Stomach smooth muscle (tissue), 2 donors: ENCODE measurements around the gene USP6NL.
A peak's percentile ranks its signal among the peaks of the same experiment; 100 is the strongest.

Experiments
- H3K27ac ChIP-seq: one replicate; pipeline ENCODE4 v1.7.0; 2013; ENCODE audit warnings: mild to moderate bottlenecking, low read length, inconsistent platforms
- H3K27me3 ChIP-seq, 2 donors: one replicate each; pipeline ENCODE4 v1.7.0; 2013; ENCODE audit warnings: low read length in 2 of 2; ENCODE audit not compliant: insufficient read depth in 2 of 2, control insufficient read depth in 1 of 2
- H3K36me3 ChIP-seq, 2 donors: one replicate each; pipeline ENCODE4 v1.7.0; 2013; ENCODE audit warnings: low read length in 2 of 2; ENCODE audit not compliant: control insufficient read depth in 2 of 2, insufficient read depth in 2 of 2
- H3K4me1 ChIP-seq: one replicate; pipeline ENCODE4 v1.7.0; 2013; ENCODE audit warnings: low read length; ENCODE audit not compliant: control insufficient read depth, insufficient read depth
- H3K4me3 ChIP-seq, 2 donors: one replicate each; pipeline ENCODE4 v1.7.0; 2013; ENCODE audit warnings: low read length in 2 of 2
- H3K9ac ChIP-seq, 2 donors: one replicate each; pipeline ENCODE4 v1.7.0; 2013; ENCODE audit warnings: low read length in 2 of 2, mild to moderate bottlenecking in 1 of 2
- H3K9me3 ChIP-seq, 2 donors: one replicate each; pipeline ENCODE4 v1.7.0; 2013; ENCODE audit warnings: low read length in 2 of 2; ENCODE audit not compliant: control insufficient read depth in 2 of 2
- donor health status: healthy.
- donor health status: Pancreatic carcinoma.

Gene USP6NL

DNA sequence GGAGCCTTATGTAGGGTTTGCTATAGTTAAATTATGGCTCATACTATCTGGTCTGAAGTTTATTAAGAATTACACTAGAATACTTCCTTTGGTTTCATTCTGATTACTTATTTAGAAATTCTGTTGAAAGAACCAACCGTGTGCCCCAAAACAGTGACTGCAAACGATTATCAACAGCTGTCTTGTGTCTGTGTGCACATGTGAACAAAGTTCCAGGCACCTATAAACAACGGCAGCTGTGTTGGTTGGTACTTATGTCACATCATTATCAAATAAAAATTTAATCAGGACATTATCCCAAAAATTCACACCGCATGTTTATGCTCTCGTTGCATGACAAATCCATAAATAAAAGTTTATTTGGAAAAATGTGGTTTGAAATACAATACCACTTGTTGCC, 80.6 kb downstream of the USP6NL start:
- Histone ChIP-seq H3K4me1 (no peaks in the 10 kb centered on the region), H3K27me3 (no peaks in the 10 kb centered on the region), H3K9me3 (no peaks in the 10 kb centered on the region), H3K9ac (no peak overlapping the region), H3K4me3 (no peak overlapping the region), H3K36me3 (no peaks in the 10 kb centered on the region), H3K27ac (no peak overlapping the region)

GRCh38 chr10:11529276-11529903, 82.1 kb downstream of the USP6NL start:
- Histone ChIP-seq H3K9ac (no peak overlapping the region), H3K36me3 (no peaks in the 10 kb centered on the region), H3K27me3 (no peaks in the 10 kb centered on the region), H3K4me1 (no peaks in the 10 kb centered on the region), H3K4me3 (no peak overlapping the region), H3K9me3 (no peaks in the 10 kb centered on the region), H3K27ac (no peak overlapping the region)

- H3K27me3 ChIP-seq = no peaks in the 10 kb centered on the region
- peak overlapping the region in 1 of 2 donors; percentile 43 for H3K9ac ChIP-seq
- no peak overlapping the region for H3K27ac ChIP-seq
Observed at GRCh38 chr10:11528286-11528685, 83.2 kb downstream of the USP6NL start.

GRCh38 chr10:11527691-11528255, 83.7 kb downstream of the USP6NL start:
- Histone ChIP-seq H3K27ac (no peak overlapping the region), H3K27me3 (no peaks in the 10 kb centered on the region), H3K9me3 (no peaks in the 10 kb centered on the region), H3K9ac (peak overlapping the region in 1 of 2 donors; percentile 43), H3K4me1 (no peaks in the 10 kb centered on the region), H3K4me3 (peak overlapping the region; percentile 20 to 44), H3K36me3 (no peaks in the 10 kb centered on the region)

More at GRCh38 chr10:11528286-11528685, 83.2 kb downstream of the USP6NL start:
- no peaks in the 10 kb centered on the region for H3K9me3 ChIP-seq
- no peaks in the 10 kb centered on the region for H3K36me3 ChIP-seq
- peak overlapping the region in 1 of 2 donors; percentile 16 for H3K4me3 ChIP-seq
- no peaks in the 10 kb centered on the region for H3K4me1 ChIP-seq

GRCh38 chr10:11527068-11527467, 84.4 kb downstream of the USP6NL start:
- Histone ChIP-seq H3K36me3 (no peaks in the 10 kb centered on the region), H3K9me3 (no peaks in the 10 kb centered on the region), H3K4me1 (no peaks in the 10 kb centered on the region), H3K27me3 (no peaks in the 10 kb centered on the region), H3K4me3 (no peak overlapping the region), H3K27ac (no peak overlapping the region), H3K9ac (no peak overlapping the region)

DNA sequence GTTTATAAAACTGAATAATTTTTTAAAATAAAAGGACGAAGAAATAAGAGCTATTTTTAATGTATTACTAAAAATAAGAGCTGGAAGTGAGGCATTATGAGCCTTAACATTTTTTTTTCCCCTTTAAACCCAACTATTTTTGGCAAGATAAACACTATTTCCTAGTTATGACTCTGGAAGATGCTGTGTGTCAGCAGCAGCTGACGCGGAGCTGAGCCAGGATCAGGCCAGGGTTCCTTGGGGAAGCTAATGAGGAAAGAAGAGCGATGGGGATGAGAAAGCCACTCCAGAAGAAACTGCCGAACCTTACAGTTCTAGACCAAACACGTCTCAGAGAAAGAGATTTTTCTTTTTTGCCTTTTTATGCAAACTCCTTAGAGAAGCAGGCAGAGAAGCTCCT, 85.9 kb downstream of the USP6NL start:
- Histone ChIP-seq H3K9ac (no peak overlapping the region), H3K27me3 (no peaks in the 10 kb centered on the region), H3K9me3 (no peaks in the 10 kb centered on the region), H3K27ac (no peak overlapping the region), H3K4me1 (no peaks in the 10 kb centered on the region), H3K36me3 (no peaks in the 10 kb centered on the region), H3K4me3 (no peak overlapping the region)

- H3K27me3 ChIP-seq = no peaks in the 10 kb centered on the region
- H3K27ac ChIP-seq = no peak overlapping the region
- H3K9ac ChIP-seq = no peak overlapping the region
- no peaks in the 10 kb centered on the region for H3K9me3 ChIP-seq
- H3K4me3 ChIP-seq = no peak overlapping the region
- H3K36me3 ChIP-seq = no peaks in the 10 kb centered on the region
- H3K4me1 ChIP-seq = no peaks in the 10 kb centered on the region
Observed at GRCh38 chr10:11522821-11523245, 88.6 kb downstream of the USP6NL start.

DNA sequence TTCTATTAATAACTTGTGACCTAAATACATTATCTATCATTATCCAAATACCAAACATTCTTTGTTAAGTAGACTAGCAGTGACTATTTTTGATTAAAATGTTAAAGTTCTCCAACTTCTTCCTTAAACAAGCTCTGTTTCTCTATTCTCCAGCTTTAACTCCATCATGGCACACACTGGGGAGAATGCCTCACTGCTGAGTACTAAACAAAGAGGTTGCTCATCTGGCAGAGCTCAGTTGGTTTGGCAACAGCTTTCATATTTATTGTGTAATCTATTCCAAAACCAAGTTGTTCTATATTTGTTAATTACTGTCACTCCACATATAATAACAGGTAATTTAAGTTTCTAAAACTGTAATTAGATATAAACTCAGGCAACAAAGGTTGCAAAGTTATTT, 89.6 kb downstream of the USP6NL start:
- Histone ChIP-seq H3K4me1 (no peaks in the 10 kb centered on the region), H3K27me3 (no peaks in the 10 kb centered on the region), H3K27ac (no peak overlapping the region), H3K4me3 (no peak overlapping the region), H3K36me3 (no peaks in the 10 kb centered on the region), H3K9ac (no peak overlapping the region), H3K9me3 (no peaks in the 10 kb centered on the region)

DNA sequence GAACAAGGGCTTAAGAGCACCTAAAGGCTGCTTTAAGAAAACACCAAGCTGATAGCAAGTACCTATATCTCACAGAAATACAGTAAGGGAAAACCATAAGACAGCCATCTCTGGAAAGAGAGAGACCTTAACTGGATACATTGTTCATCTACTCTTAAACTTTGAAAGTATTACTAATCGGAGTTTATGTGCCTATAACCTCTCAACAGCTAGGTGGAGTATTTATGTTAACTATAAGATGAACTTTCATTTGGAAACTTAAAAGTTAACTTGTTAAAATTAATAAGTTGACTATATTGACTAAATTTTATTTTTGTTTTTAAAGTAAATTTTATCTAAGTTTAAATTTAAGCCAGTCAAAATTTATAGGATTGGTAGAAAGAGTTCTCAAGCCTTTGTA, 90.6 kb downstream of the USP6NL start:
- H3K9ac ChIP-seq = no peak overlapping the region
- no peaks in the 10 kb centered on the region for H3K9me3 ChIP-seq
- no peaks in the 10 kb centered on the region for H3K27me3 ChIP-seq
- H3K36me3 ChIP-seq = no peaks in the 10 kb centered on the region
- no peak overlapping the region for H3K27ac ChIP-seq
- no peaks in the 10 kb centered on the region for H3K4me1 ChIP-seq
- H3K4me3 ChIP-seq = no peak overlapping the region

DNA sequence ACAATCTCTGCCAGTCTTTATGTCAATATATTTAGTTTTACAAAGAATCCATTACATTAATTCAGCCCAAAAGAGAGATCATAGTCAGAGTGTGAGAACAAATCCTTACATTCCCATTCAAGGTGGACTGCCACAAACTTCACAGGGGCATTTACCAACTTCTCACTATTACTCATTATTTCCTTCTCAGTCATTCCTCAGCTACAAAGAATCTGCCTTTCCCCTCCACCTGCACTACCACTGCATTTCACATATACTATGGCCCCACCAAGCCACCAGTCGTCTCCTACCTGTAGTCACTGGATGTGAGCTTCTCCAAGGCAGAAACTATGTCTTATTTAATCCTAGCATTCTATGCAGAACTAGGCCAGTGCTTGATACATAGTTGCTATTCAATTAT, 94.3 kb downstream of the USP6NL start:
- no peak overlapping the region for H3K4me3 ChIP-seq
- no peak overlapping the region for H3K27ac ChIP-seq
- H3K9me3 ChIP-seq = no peaks in the 10 kb centered on the region
- H3K36me3 ChIP-seq = no peaks in the 10 kb centered on the region
- no peak overlapping the region for H3K9ac ChIP-seq
- H3K27me3 ChIP-seq = no peaks in the 10 kb centered on the region
- no peaks in the 10 kb centered on the region for H3K4me1 ChIP-seq

- Histone ChIP-seq H3K27me3 (no peaks in the 10 kb centered on the region), H3K4me1 (no peaks in the 10 kb centered on the region), H3K36me3 (no peaks in the 10 kb centered on the region), H3K4me3 (no peak overlapping the region), H3K9me3 (no peaks in the 10 kb centered on the region), H3K9ac (no peak overlapping the region), H3K27ac (no peak overlapping the region)
Observed at GRCh38 chr10:11516431-11516746, 95.1 kb downstream of the USP6NL start.
